Naive thymus-derived CD8-positive, alpha-beta T cell (primary cell): ENCODE data around the gene QRSL1. TPM values are rescaled to one million over a fixed set of nuclear protein-coding genes. Genes with fewer than 3 reads are reported as not detected.

Source experiments
- polyA plus RNA-seq, 3 donors: library from polyadenylated mRNA; unstranded; fragments of 300-500 nt; fragmentation: Illumina TruSeq; gene quantifications; one replicate each; pipeline ENCODE4 v1.2.3, GENCODE V29; 2021
- total RNA-seq, 8 experiments: library from RNA in 2 of 8; stranded (reverse) in 2 of 8; gene quantifications; one replicate each; pipeline ENCODE4 v1.2.3 and lab custom pipeline; 2021 to 2026

The QRSL1 gene
- total and polyA plus RNA-seq, 5 experiments from 2014 or later, result 11.4 to 19.8 (median 11.6) TPM

Other genes starting within 250 kb of the QRSL1 start
- gene RTN4IP1, start 80 bp upstream of the QRSL1 start, total RNA-seq, result 1 to 10 TPM; 8.8 to 9.8 TPM
- 1 to 10 TPM; 4.4 to 7.8 (median 6.0) TPM for gene RTN4IP1, start 80 bp upstream of the QRSL1 start, polyA plus RNA-seq